Prostate gland (tissue), 2 donors: ENCODE measurements around the gene AMN1. TPM values are rescaled to one million over a fixed set of nuclear protein-coding genes. Genes with fewer than 3 reads are reported as not detected.
"Not testable (repeated sequence)": the region's sequence is repeated elsewhere in the genome, so short reads cannot be mapped to it uniquely, and the experiment has no call there.

Experiments used
- DNase-seq: peaks from one replicate; pipeline ENCODE4 v3.0.0-alpha.2; 2019; ENCODE audit warnings: low spot score
- H3K27ac ChIP-seq, 2 donors: fragments of 200-600 bp; sonication (generic); 2 replicates each; pipeline ENCODE4 v1.5.1; 2017 to 2019
- H3K27me3 ChIP-seq: fragments of 200-600 bp; sonication (generic); replicated peaks from 2 replicates; pipeline ENCODE4 v1.5.1; 2019; ENCODE audit not compliant: insufficient read depth
- H3K36me3 ChIP-seq, 2 donors: fragments of 200-600 bp; sonication (generic); 1 replicate in 1 of 2; 2 replicates in 1 of 2; pipeline versions ENCODE4 v1.5.1 to v1.8.1; 2017 to 2019
- H3K4me1 ChIP-seq: fragments of 200-600 bp; sonication (generic); replicated peaks from 2 replicates; pipeline ENCODE4 v1.5.1; 2019
- H3K4me3 ChIP-seq, 2 donors: fragments of 200-600 bp; sonication (generic); 2 replicates each; pipeline ENCODE4 v1.5.1; 2017 to 2019
- H3K9me3 ChIP-seq: fragments of 200-600 bp; sonication (generic); 2 replicates; pipeline ENCODE4 v1.5.1; 2017
- POLR2A ChIP-seq: fragments of 450-650 bp; IDR thresholded peaks from one replicate; pipeline ENCODE4 v1.6.1; 2016; ENCODE audit warnings: antibody characterized with exemption, mild to moderate bottlenecking
- POLR2AphosphoS5 ChIP-seq: sonication (generic); formaldehyde crosslinking; IDR thresholded peaks from one replicate; pipeline ENCODE4 v1.6.1; 2017; ENCODE audit warnings: antibody characterized with exemption
- WGBS: methylation state at CpG from one replicate; pipeline ENCODE4 v1.1.5; 2018; 5-methylcytosine and 5-hydroxymethylcytosine counted together
- intact Hi-C: fragments of 100-400 bp; cut with DNase I; formaldehyde crosslinking; loops from one replicate; pipeline ENCODE4 v1.14.2; 2022
- total RNA-seq, 2 donors: library from RNA; depleted of rRNA; stranded (reverse); fragments of >200 nt; gene quantifications; one replicate each; pipeline ENCODE4 v1.1.0, GENCODE V29; 2016
- TF ChIP-seq, protein P1 (sequence below), 4 experiments: fragments of 200-600 bp in 2 of 4; fragments of 450-650 bp in 2 of 4; sonication (generic) in 2 of 4; IDR thresholded peaks; 1 replicate in 3 of 4; 2 replicates in 1 of 4; pipeline ENCODE4 v1.5.1; 2016 to 2019; ENCODE audit warnings: antibody characterized with exemption in 4 of 4, mild to moderate bottlenecking in 2 of 4, moderate library complexity in 2 of 4

AMN1 gene
- total RNA-seq, 2 donors from 2014 or later, result 11.9 to 31.9 TPM

DNA sequence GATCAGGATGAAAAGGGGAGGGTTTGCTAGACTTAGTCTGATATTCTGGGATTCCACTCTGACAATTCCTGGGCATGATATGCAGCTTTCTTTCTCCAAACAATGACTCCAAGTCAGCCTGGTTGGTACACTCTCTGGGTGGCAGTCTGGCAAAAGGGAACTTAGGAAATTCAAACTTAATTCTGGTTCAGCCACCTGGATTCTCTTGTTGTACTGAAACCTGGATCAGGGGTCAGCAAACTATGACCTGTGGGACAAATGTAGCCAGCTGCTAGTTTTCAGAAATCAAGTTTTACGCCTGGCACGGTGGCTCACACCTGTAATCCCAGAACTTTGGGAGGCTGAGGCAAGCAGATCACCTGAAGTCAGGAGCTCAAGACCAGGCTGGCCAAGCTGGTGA, 6.2 kb downstream of the AMN1 start:
- TF ChIP-seq POLR2AphosphoS5, result no peak
- no peak for TF ChIP-seq POLR2A
- intact Hi-C loops, result no loop called here
- Histone ChIP-seq H3K27ac (no peak overlapping the region), H3K9me3 (no peaks in the 10 kb centered on the region), H3K36me3 (no peaks in the 10 kb centered on the region), H3K4me1 (peaks cover 3% of the 10 kb centered on the region), H3K27me3 (no peaks in the 10 kb centered on the region), H3K4me3 (no peak overlapping the region)
- no peak for DNase-seq
- WGBS, result 92% methylated on average over 2 of the region's 2 CpGs

DNA sequence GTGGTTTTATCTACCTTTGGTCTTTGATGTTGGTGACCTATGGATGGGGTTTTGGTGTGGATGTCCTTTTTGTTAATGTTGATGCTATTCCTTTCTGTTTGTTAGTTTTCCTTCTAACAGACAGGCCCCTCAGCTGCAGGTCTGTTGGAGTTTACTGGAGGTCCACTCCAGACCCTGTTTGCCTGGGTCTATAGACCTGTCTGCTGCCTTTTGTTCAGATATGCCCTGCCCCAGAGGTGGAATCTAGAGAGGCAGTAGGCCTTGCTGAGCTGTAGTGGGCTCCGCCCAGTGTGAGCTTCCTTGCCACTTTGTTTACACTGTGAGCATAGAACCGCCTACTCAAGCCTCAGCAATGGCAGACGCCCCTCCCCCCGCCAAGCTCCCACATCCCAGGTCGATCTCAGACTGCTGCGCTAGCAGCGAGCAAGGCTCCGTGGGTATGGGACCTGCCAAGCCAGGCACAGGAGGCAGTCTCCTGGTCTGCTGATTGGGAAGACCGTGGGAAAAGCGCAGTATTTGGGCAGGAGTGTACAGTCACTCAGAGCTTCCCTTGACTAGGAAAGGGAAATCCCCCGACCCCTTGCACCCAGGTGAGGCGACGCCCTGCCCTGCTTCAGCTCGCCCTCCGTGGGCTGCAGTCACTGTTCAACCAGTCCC, 10.2 kb downstream of the AMN1 start:
- DNase-seq, H3K4me3 ChIP-seq, intact Hi-C loops, H3K27me3 ChIP-seq, H3K4me1 ChIP-seq, H3K9me3 ChIP-seq, H3K27ac ChIP-seq, H3K36me3 ChIP-seq: not testable (repeated sequence)
- WGBS, result 94% methylated on average over 15 of the region's 15 CpGs

- DNase-seq, H3K27ac ChIP-seq, H3K4me1 ChIP-seq, H3K4me3 ChIP-seq, H3K9me3 ChIP-seq, intact Hi-C loops, H3K27me3 ChIP-seq, H3K36me3 ChIP-seq: not testable (repeated sequence)
- 71% methylated on average over 4 of the region's 4 CpGs for WGBS
Observed at GRCh38 chr12:31716998-31717397, 11.8 kb downstream of the AMN1 start.

DNA sequence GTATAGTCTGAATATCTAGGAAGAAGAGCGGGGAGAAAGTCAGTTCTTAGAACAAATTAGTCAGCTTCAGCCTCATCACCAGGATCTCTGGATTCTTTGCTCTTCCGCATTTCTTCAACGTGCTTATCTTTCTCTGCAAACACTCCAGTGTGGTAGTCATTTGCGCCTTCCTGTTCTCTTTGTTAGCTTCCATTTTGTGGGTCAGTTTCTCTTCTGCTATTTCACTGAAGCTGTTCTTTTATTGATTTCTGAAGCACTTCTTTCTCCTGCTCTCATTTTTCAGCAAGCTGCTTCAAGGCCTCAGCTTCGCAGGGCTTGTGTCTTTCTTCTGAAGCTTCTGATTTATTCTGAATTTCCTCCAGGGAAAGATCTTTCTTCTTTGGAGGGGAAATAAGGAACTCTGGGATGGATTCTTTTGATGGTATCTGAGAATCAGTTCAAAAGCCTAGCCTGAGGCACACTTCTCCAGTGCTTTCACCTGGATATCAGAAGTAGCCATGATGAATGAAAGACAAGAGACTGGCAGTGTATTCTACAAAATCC, 13.5 kb downstream of the AMN1 start:
- no peaks in the 10 kb centered on the region for H3K36me3 ChIP-seq
- H3K4me1 ChIP-seq, result no peaks in the 10 kb centered on the region
- TF ChIP-seq, protein P1, sequence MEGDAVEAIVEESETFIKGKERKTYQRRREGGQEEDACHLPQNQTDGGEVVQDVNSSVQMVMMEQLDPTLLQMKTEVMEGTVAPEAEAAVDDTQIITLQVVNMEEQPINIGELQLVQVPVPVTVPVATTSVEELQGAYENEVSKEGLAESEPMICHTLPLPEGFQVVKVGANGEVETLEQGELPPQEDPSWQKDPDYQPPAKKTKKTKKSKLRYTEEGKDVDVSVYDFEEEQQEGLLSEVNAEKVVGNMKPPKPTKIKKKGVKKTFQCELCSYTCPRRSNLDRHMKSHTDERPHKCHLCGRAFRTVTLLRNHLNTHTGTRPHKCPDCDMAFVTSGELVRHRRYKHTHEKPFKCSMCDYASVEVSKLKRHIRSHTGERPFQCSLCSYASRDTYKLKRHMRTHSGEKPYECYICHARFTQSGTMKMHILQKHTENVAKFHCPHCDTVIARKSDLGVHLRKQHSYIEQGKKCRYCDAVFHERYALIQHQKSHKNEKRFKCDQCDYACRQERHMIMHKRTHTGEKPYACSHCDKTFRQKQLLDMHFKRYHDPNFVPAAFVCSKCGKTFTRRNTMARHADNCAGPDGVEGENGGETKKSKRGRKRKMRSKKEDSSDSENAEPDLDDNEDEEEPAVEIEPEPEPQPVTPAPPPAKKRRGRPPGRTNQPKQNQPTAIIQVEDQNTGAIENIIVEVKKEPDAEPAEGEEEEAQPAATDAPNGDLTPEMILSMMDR (IDR thresholded peaks at IDR 0.05), result no peak
- no peaks in the 10 kb centered on the region for H3K27me3 ChIP-seq
- 53% methylated on average over 5 of the region's 5 CpGs for WGBS
- H3K4me3 ChIP-seq, result no peak overlapping the region
- no peak for DNase-seq
- intact Hi-C loops, result no loop called here
- no peak overlapping the region for H3K27ac ChIP-seq
- no peaks in the 10 kb centered on the region for H3K9me3 ChIP-seq

DNA sequence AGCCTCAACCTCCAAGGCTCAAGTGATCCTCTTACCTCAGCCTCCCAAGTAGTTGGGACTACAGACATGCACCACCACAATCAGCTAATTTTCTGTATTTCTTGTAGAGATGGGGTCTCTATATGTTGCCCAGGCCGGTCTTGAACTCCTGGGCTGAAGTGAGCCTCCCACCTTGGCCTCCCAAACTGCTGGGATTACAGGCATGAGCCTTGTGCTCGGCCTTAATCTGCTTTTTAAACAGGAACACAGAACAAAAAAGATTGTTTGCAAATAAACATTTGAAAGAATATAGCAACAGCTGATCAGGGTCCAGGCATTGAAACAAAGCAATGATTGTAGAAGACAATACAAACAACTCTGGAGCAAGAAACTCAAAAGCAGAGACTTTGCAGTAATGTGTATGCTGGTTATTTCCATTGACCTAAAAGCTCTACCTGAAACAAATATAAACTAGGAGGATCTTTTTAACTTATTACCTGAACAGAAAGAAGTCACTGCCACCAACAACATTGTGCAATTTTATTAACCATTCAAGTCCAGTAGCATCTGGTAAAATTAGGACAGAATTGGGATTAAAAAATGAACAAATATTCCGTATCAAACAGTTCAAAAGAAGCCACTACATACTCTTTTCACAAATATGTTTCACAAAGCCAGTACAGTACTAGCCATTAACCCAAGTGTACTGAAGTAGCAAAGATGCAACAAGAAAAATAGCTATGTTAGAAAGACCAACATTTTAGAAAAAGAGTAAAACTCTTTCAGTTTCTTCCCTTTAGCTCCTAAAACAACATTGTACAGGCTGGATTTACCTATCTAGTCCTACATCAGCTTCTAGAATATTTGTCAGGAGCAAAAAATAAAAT, 14.2 kb downstream of the AMN1 start:
- Histone ChIP-seq H3K4me1 (no peaks in the 10 kb centered on the region), H3K27ac (no peak overlapping the region), H3K36me3 (no peaks in the 10 kb centered on the region), H3K4me3 (no peak overlapping the region), H3K27me3 (no peaks in the 10 kb centered on the region), H3K9me3 (no peaks in the 10 kb centered on the region)
- TF ChIP-seq POLR2A (no peak), POLR2AphosphoS5 (no peak)
- TF ChIP-seq, protein P1 (IDR thresholded peaks at IDR 0.05), result no peak
- WGBS, result 97% methylated on average over 3 of the region's 3 CpGs
- intact Hi-C loops, result no loop called here
- no peak for DNase-seq

GRCh38 chr12:31712877-31713276, 15.9 kb downstream of the AMN1 start:
- Histone ChIP-seq H3K27ac (no peak overlapping the region), H3K9me3 (no peaks in the 10 kb centered on the region), H3K4me1 (no peaks in the 10 kb centered on the region), H3K27me3 (no peaks in the 10 kb centered on the region), H3K36me3 (no peaks in the 10 kb centered on the region), H3K4me3 (no peak overlapping the region)
- TF ChIP-seq, protein P1 (IDR thresholded peaks at IDR 0.05), result no peak
- TF ChIP-seq POLR2A, result no peak
- TF ChIP-seq POLR2AphosphoS5, result no peak
- 96% methylated on average over 5 of the region's 5 CpGs for WGBS
- intact Hi-C loops, result no loop called here
- DNase-seq, result no peak
